Measurements from ENCODE around the gene TEX22.

DNA sequence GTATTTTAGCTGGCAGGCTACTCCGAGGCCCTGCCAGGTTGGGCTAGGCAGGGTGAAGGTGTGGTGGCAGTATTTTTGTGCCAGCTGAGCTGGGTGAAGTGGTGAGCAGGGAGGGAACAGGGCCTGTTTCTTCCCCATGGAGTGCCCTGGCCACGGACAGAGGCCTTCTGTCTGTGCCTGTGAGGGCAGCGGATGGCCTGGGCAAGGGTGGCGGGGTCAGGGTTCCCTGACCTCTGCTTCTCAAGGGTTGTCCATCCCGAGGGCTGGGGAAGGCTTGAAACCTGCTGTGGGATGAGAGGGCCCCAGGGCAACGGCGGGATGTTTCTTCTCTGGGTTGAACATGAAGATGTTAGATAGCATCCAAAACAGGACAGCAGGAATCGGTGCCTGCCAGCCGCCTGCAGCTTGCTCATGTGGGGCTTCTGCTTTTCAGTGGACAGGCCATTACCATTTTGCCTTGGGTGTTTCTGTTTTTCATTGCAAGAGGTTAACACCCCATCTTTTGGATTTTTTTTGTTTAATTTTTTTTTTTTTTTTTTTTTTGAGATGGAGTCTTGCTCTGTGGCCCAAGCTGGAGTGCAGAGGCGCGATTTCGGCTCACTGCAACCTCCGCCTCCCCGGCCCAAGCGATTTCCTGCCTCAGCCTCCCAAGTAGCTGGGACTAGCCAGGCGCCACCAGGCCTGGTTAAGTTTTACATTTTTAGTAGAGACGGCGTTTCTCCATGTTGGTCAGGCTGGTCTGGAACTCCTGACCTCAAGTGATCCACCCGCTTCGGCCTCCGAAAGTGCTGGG, 24.6 kb downstream of the TEX22 start:
- TF ChIP-seq, protein P1, sequence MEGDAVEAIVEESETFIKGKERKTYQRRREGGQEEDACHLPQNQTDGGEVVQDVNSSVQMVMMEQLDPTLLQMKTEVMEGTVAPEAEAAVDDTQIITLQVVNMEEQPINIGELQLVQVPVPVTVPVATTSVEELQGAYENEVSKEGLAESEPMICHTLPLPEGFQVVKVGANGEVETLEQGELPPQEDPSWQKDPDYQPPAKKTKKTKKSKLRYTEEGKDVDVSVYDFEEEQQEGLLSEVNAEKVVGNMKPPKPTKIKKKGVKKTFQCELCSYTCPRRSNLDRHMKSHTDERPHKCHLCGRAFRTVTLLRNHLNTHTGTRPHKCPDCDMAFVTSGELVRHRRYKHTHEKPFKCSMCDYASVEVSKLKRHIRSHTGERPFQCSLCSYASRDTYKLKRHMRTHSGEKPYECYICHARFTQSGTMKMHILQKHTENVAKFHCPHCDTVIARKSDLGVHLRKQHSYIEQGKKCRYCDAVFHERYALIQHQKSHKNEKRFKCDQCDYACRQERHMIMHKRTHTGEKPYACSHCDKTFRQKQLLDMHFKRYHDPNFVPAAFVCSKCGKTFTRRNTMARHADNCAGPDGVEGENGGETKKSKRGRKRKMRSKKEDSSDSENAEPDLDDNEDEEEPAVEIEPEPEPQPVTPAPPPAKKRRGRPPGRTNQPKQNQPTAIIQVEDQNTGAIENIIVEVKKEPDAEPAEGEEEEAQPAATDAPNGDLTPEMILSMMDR (conservative IDR thresholded peaks at IDR 0.05): no peak
- TF ChIP-seq ZFX (IDR thresholded peaks at IDR 0.05): no peak

Measured in C4-2B (cell line).